GM21447 (cell line): ENCODE measurements around the gene MPO.
A peak's percentile ranks its signal among the peaks of the same experiment; 100 is the strongest.

Experiments
- ATAC-seq: cut with Tn5 transposase; IDR thresholded peaks from one replicate; pipeline ENCODE4 v1.9.1; 2021; ENCODE audit not compliant: unreplicated experiment

Gene MPO

GRCh38 chr17:58264407-58265103, 16.2 kb downstream of the MPO start:
- no peak for ATAC-seq

- ATAC-seq = no peak
Observed at GRCh38 chr17:58263773-58264172, 17.0 kb downstream of the MPO start.

- no peak for ATAC-seq
Observed at GRCh38 chr17:58262149-58262548, 18.6 kb downstream of the MPO start.

- ATAC-seq = no peak
Observed at GRCh38 chr17:58254803-58255202, 25.9 kb downstream of the MPO start.

- ATAC-seq = no peak
Observed at GRCh38 chr17:58253082-58253481, 27.7 kb downstream of the MPO start.

GRCh38 chr17:58252141-58252540, 28.6 kb downstream of the MPO start:
- no peak for ATAC-seq

- no peak for ATAC-seq
Observed at GRCh38 chr17:58250344-58251011, 30.3 kb downstream of the MPO start.

GRCh38 chr17:58249270-58250133, 31.2 kb downstream of the MPO start:
- ATAC-seq = peak; percentile 63

GRCh38 chr17:58248955-58249269, 31.8 kb downstream of the MPO start:
- ATAC-seq = no peak

GRCh38 chr17:58247511-58248363, 33.0 kb downstream of the MPO start:
- no peak for ATAC-seq

- no peak for ATAC-seq
Observed at GRCh38 chr17:58246781-58247180, 34.0 kb downstream of the MPO start.

GRCh38 chr17:58246104-58246740, 34.5 kb downstream of the MPO start:
- no peak for ATAC-seq

GRCh38 chr17:58245428-58246103, 35.2 kb downstream of the MPO start:
- no peak for ATAC-seq

GRCh38 chr17:58244963-58245362, 35.8 kb downstream of the MPO start:
- ATAC-seq = no peak

GRCh38 chr17:58242171-58242784, 38.5 kb downstream of the MPO start:
- ATAC-seq = no peak

- ATAC-seq = no peak
Observed at GRCh38 chr17:58239987-58240386, 40.7 kb downstream of the MPO start.

- no peak for ATAC-seq
Observed at GRCh38 chr17:58238147-58238634, 42.5 kb downstream of the MPO start, which contains the start of gene LPO. TSS of gene LPO (plus strand) at chr17:58238584. CDS start at chr17:58242980, 4,396 bp downstream.

- ATAC-seq = no peak
Observed at GRCh38 chr17:58236394-58236793, 44.3 kb downstream of the MPO start.

- no peak for ATAC-seq
Observed at GRCh38 chr17:58235821-58236220, 44.9 kb downstream of the MPO start.
